Omental fat pad (tissue), 4 donors: ENCODE data around the gene YJEFN3. TPM values are rescaled to one million over a fixed set of nuclear protein-coding genes. Genes with fewer than 3 reads are reported as not detected.

Experiments used
- ATAC-seq: fragments of 150-250 bp; one replicate; pipeline ENCODE4 v1.9.1; 2016; ENCODE audit warnings: mild to moderate bottlenecking, moderate library complexity; ENCODE audit not compliant: low FRiP score
- DNase-seq: peaks from one replicate; pipeline ENCODE4 v3.0.0-alpha.2; 2019; ENCODE audit warnings: low spot score
- CTCF ChIP-seq, 3 donors: fragments of 450-650 bp; IDR thresholded peaks; one replicate each; pipeline ENCODE4 v1.5.1; 2016 to 2017; ENCODE audit warnings: antibody characterized with exemption in 3 of 3, mild to moderate bottlenecking in 3 of 3, moderate library complexity in 2 of 3
- total RNA-seq, 4 donors: library from RNA; depleted of rRNA; stranded (reverse); fragments of >200 nt; gene quantifications; one replicate each; pipeline ENCODE4 v1.1.0, GENCODE V29; 2016

Gene YJEFN3
- total RNA-seq, 4 donors from 2014 or later = 0.75 to 1.1 (median 0.90) TPM

GRCh38 chr19:19491321-19492025 lies 37.2 kb upstream of the YJEFN3 start:
- TF ChIP-seq CTCF (IDR thresholded peaks at IDR 0.05) = no peak
- no peak for ATAC-seq
- no peak for DNase-seq

GRCh38 chr19:19492026-19492610 lies 36.6 kb upstream of the YJEFN3 start:
- no peak for ATAC-seq
- no peak for TF ChIP-seq CTCF (IDR thresholded peaks at IDR 0.05)
- no peak for DNase-seq

GRCh38 chr19:19493841-19494546 lies 34.7 kb upstream of the YJEFN3 start:
- TF ChIP-seq CTCF (IDR thresholded peaks at IDR 0.05) = no peak
- ATAC-seq = no peak
- no peak for DNase-seq

DNA sequence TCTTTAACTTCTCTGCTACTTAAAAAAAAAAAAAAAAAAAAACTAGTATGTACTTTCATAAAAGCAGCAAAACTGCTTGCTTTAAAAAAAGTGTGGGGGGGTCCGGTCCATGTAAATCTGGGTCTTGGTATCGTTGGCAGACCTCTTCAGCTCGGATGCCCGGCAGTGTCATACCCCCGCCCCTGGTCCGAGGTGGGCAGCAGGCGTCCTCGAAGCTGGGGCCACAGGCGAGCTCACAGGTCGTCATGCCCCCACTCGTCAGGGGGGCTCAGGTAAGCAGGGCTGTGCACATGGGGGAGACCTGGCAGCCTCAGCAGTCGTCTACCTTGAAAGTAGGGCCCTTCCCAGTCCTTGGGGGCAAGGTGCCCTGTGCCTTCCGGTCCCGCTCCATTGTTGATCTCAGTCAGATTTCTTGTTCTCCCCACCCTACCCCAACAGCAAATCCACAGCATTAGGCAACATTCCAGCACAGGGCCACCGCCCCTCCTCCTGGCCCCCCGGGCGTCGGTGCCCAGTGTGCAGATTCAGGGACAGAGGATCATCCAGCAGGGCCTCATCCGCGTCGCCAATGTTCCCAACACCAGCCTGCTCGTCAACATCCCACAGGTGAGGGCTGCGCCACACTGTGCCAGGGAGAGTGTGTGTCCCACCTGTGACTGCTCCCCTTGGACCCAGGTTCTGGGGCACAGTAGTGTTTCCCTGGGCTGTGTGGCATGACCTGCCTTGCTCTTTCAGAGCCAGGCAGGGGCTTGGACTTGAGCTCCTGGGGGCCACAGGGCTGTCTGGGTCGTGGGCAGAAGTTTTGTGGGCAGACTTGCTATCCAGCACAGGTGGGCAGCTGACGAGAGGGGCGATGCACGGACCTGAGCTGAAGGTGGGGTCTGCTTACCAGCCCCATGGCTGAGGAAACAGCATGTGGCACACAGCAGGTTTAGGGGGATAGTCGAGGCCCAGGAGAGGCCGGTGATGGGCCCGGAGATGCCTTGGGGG lies 32.8 kb upstream of the YJEFN3 start:
- no peak for TF ChIP-seq CTCF (IDR thresholded peaks at IDR 0.05)
- ATAC-seq (no peak), DNase-seq (no peak)

- TF ChIP-seq CTCF (IDR thresholded peaks at IDR 0.05) = no peak
- peak; percentile 10 for ATAC-seq
- DNase-seq = no peak
These were observed 30.3 kb upstream of the YJEFN3 start for GRCh38 chr19:19498255-19498991.
